ENCODE results near the gene DENND1A. TPM values are rescaled to one million over a fixed set of nuclear protein-coding genes. Genes with fewer than 3 reads are reported as not detected.

DENND1A gene
- total RNA-seq, 4 donors from 2014 or later: 20.9 to 33.6 (median 23.7) TPM

GRCh38 chr9:123445981-123446610, 483.8 kb downstream of the DENND1A start:
- Histone ChIP-seq H3K9me3 (no peaks in the 10 kb centered on the region), H3K4me1 (peaks cover 0 to 8% (median 0%) of the 10 kb centered on the region in 3 donors), H3K4me3 (no peak overlapping the region), H3K27ac (no peak overlapping the region), H3K36me3 (peaks cover 0 to 35% of the 10 kb centered on the region in 2 donors), H3K27me3 (no peaks in the 10 kb centered on the region)
- no peak for ATAC-seq
- TF ChIP-seq EP300 (IDR thresholded peaks at IDR 0.05) (no peak), POLR2A (IDR thresholded peaks at IDR 0.05) (no peak), POLR2AphosphoS5 (IDR thresholded peaks at IDR 0.05) (no peak)
- TF ChIP-seq, protein P1, sequence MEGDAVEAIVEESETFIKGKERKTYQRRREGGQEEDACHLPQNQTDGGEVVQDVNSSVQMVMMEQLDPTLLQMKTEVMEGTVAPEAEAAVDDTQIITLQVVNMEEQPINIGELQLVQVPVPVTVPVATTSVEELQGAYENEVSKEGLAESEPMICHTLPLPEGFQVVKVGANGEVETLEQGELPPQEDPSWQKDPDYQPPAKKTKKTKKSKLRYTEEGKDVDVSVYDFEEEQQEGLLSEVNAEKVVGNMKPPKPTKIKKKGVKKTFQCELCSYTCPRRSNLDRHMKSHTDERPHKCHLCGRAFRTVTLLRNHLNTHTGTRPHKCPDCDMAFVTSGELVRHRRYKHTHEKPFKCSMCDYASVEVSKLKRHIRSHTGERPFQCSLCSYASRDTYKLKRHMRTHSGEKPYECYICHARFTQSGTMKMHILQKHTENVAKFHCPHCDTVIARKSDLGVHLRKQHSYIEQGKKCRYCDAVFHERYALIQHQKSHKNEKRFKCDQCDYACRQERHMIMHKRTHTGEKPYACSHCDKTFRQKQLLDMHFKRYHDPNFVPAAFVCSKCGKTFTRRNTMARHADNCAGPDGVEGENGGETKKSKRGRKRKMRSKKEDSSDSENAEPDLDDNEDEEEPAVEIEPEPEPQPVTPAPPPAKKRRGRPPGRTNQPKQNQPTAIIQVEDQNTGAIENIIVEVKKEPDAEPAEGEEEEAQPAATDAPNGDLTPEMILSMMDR (IDR thresholded peaks at IDR 0.05): no peak
- 91 to 96% methylated on average over 6 to 10 of the region's 10 CpGs for WGBS, 2 donors (ENCODE audit: low coverage in 1 of 2)

DNA sequence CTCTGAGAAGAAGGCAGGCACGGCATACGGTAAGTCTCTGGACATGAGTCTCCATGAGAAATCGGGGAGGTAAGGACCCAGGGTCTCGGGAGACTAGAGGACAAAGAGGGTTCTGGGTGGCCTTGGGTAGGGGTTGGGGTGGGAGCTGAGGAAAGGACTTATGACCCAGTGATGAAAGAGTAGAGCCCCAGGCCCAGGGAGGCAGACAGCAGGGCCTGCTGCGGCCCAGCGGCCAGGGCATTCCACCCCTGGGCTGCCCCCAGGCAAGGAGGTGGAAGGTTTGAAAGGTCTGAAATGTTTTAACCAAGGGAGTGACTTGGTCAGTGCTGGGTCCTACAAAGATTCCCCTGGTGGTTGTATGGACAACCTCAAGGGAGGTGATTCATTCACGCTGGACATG, 484.8 kb downstream of the DENND1A start:
- TF ChIP-seq, protein P1 (IDR thresholded peaks at IDR 0.05): no peak
- no peak for TF ChIP-seq POLR2A (IDR thresholded peaks at IDR 0.05)
- no peak for TF ChIP-seq EP300 (IDR thresholded peaks at IDR 0.05)
- TF ChIP-seq POLR2AphosphoS5 (IDR thresholded peaks at IDR 0.05): no peak
- no peak for ATAC-seq
- Histone ChIP-seq H3K9me3 (no peaks in the 10 kb centered on the region), H3K36me3 (peaks cover 0 to 36% of the 10 kb centered on the region in 2 donors), H3K27me3 (no peaks in the 10 kb centered on the region), H3K4me3 (no peak overlapping the region), H3K4me1 (no peaks in the 10 kb centered on the region), H3K27ac (no peak overlapping the region)
- WGBS, 2 donors (ENCODE audit: low coverage in 1 of 2): 89 to 97% methylated on average over 4 to 6 of the region's 7 CpGs

- Histone ChIP-seq H3K9me3 (no peaks in the 10 kb centered on the region), H3K27me3 (no peaks in the 10 kb centered on the region), H3K4me3 (no peak overlapping the region), H3K4me1 (no peaks in the 10 kb centered on the region), H3K27ac (no peak overlapping the region), H3K36me3 (peaks cover 0 to 57% of the 10 kb centered on the region in 2 donors)
- TF ChIP-seq POLR2AphosphoS5 (IDR thresholded peaks at IDR 0.05) (no peak), POLR2A (IDR thresholded peaks at IDR 0.05) (no peak), EP300 (IDR thresholded peaks at IDR 0.05) (no peak)
- TF ChIP-seq, protein P1 (IDR thresholded peaks at IDR 0.05): no peak
- ATAC-seq: no peak
Measured at GRCh38 chr9:123441769-123442168, 488.2 kb downstream of the DENND1A start.

DNA sequence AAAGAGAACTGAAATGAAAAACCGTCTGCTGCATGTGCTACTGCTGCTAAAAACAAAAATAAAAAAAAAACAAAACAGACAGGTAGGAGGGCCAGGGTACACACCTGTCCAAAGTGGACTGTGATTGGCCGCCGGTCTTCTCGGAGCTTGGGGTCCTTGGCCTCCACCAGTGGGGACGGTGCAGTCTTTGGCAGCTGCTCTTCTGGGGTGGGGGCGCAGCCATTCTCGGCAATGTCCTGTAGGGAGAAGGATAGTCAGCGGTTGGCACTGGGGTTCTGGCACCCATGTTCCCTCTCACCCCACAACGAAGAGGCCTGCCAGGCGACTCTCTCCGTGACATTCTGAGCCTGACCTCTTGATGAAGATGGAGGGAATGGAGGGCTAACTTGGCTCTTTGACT, 489.7 kb downstream of the DENND1A start:
- 90% methylated on average over 8 of the region's 11 CpGs; no CpG with 5 or more reads in 1 of the 2 donors for WGBS, 2 donors (ENCODE audit: low coverage in 1 of 2)
- Histone ChIP-seq H3K4me3 (no peak overlapping the region), H3K27ac (no peak overlapping the region), H3K4me1 (no peaks in the 10 kb centered on the region), H3K36me3 (peaks cover 0 to 58% of the 10 kb centered on the region in 2 donors), H3K9me3 (no peaks in the 10 kb centered on the region), H3K27me3 (no peaks in the 10 kb centered on the region)
- no peak for ATAC-seq
- TF ChIP-seq POLR2A (IDR thresholded peaks at IDR 0.05) (no peak), POLR2AphosphoS5 (IDR thresholded peaks at IDR 0.05) (no peak), EP300 (IDR thresholded peaks at IDR 0.05) (no peak)
- TF ChIP-seq, protein P1 (IDR thresholded peaks at IDR 0.05): no peak

- ATAC-seq: no peak
- TF ChIP-seq, protein P1 (IDR thresholded peaks at IDR 0.05): no peak
- TF ChIP-seq EP300 (IDR thresholded peaks at IDR 0.05): no peak
- no peak for TF ChIP-seq POLR2AphosphoS5 (IDR thresholded peaks at IDR 0.05)
- TF ChIP-seq POLR2A (IDR thresholded peaks at IDR 0.05): no peak
- Histone ChIP-seq H3K27me3 (no peaks in the 10 kb centered on the region), H3K9me3 (no peaks in the 10 kb centered on the region), H3K4me1 (no peaks in the 10 kb centered on the region), H3K27ac (no peak overlapping the region), H3K36me3 (peaks cover 0 to 69% of the 10 kb centered on the region in 2 donors), H3K4me3 (no peak overlapping the region)
- WGBS, 2 donors (ENCODE audit: low coverage in 1 of 2): 83 to 88% methylated on average over 4 of the region's 4 CpGs
Measured at GRCh38 chr9:123438821-123439220, 491.1 kb downstream of the DENND1A start.
